ENCODE results near the gene CNNM3. TPM values are rescaled to one million over a fixed set of nuclear protein-coding genes. Genes with fewer than 3 reads are reported as not detected.

The CNNM3 gene
- total and polyA plus RNA-seq, 4 donors = 10.0 to 19.8 (median 16.1) TPM

DNA sequence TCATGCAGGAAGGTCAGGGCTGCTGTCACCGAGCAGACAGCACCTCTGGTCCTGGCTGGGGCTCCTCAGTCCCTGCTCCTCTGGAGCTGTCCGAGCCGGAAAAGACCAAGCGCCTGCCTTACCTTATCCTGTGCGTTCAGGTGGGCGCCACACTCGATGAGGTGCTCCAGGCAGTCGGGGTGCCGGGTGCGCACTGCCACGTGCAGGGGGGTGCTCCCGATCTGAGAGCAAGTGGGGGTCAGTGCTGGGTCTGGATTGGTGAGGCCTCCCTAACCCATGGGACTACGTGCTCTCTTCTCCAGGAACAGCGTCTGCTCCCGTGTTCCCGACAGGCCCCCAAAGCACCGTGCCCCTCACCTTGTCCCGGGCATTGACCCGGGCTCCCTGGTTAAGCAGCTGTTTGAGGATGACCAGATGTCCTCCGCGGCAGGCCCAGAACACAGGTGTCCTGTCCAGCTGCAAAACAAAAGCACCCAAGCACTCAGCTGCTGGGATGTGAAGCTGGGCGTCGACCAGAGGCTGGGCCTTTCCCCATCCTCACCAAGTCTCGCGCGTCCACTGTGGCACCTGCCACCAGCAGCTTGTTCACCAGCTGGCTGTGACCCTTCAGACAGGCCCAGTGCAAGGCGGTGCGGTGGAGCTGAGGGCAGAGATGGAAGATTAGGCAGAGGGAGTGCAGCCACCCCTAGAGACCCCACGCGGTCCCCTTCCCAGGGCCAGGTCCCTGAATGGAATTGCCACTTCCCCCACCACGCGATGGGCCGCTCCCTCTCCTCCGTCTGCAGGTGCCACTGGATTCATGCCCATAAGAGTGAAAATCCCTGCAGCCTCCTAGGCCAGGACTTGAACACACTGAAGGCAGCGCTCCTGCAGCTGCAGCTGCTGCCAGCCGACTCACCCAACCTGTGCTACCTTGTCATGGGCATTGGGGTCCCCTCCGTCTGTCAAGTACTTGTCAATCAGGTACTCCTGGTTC, 24.1 kb downstream of the CNNM3 start:
- H3K9me3 ChIP-seq (ENCODE audit: control insufficient read depth in 4 of 4, low read length in 3 of 4) = no peaks in the 10 kb centered on the region
- peaks cover 0 to 5% (median 0%) of the 10 kb centered on the region in 4 donors for H3K4me1 ChIP-seq (ENCODE audit: control insufficient read depth in 4 of 4, insufficient read depth in 4 of 4, low read length in 3 of 4)
- DNase-seq (ENCODE audit: low spot score) = no peak
- H3K36me3 ChIP-seq (ENCODE audit: control insufficient read depth in 4 of 4, insufficient read depth in 3 of 4, low read depth in 1 of 4, low read length in 3 of 4) = peaks cover 0 to 11% (median 6%) of the 10 kb centered on the region in 4 donors
- no peak for TF ChIP-seq HNF4G (IDR thresholded peaks at IDR 0.05)
- no peak for TF ChIP-seq NR2F2 (IDR thresholded peaks at IDR 0.05)
- no peak for TF ChIP-seq REST (IDR thresholded peaks at IDR 0.05)
- TF ChIP-seq TAF1 (conservative IDR thresholded peaks at IDR 0.05) = no peak
- TF ChIP-seq RXRA (IDR thresholded peaks at IDR 0.05) = no peak
- TF ChIP-seq RAD21 (IDR thresholded peaks at IDR 0.05) = no peak
- TF ChIP-seq, protein P1, sequence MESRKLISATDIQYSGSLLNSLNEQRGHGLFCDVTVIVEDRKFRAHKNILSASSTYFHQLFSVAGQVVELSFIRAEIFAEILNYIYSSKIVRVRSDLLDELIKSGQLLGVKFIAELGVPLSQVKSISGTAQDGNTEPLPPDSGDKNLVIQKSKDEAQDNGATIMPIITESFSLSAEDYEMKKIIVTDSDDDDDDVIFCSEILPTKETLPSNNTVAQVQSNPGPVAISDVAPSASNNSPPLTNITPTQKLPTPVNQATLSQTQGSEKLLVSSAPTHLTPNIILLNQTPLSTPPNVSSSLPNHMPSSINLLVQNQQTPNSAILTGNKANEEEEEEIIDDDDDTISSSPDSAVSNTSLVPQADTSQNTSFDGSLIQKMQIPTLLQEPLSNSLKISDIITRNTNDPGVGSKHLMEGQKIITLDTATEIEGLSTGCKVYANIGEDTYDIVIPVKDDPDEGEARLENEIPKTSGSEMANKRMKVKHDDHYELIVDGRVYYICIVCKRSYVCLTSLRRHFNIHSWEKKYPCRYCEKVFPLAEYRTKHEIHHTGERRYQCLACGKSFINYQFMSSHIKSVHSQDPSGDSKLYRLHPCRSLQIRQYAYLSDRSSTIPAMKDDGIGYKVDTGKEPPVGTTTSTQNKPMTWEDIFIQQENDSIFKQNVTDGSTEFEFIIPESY (IDR thresholded peaks at IDR 0.05) = no peak
- TF ChIP-seq, protein P2, sequence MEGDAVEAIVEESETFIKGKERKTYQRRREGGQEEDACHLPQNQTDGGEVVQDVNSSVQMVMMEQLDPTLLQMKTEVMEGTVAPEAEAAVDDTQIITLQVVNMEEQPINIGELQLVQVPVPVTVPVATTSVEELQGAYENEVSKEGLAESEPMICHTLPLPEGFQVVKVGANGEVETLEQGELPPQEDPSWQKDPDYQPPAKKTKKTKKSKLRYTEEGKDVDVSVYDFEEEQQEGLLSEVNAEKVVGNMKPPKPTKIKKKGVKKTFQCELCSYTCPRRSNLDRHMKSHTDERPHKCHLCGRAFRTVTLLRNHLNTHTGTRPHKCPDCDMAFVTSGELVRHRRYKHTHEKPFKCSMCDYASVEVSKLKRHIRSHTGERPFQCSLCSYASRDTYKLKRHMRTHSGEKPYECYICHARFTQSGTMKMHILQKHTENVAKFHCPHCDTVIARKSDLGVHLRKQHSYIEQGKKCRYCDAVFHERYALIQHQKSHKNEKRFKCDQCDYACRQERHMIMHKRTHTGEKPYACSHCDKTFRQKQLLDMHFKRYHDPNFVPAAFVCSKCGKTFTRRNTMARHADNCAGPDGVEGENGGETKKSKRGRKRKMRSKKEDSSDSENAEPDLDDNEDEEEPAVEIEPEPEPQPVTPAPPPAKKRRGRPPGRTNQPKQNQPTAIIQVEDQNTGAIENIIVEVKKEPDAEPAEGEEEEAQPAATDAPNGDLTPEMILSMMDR (IDR thresholded peaks at IDR 0.05; ENCODE audit: low read depth, low read length, missing input control) = no peak
- no peak for TF ChIP-seq JUND (IDR thresholded peaks at IDR 0.05)
- no peak for TF ChIP-seq HNF4A (conservative IDR thresholded peaks at IDR 0.05)
- no peak for TF ChIP-seq FOXA2 (IDR thresholded peaks at IDR 0.05)
- TF ChIP-seq GABPA (IDR thresholded peaks at IDR 0.05 in 1 of 2, conservative IDR thresholded peaks at IDR 0.05 in 1 of 2) = no peak
- no peak for TF ChIP-seq MAX (IDR thresholded peaks at IDR 0.05)
- TF ChIP-seq FOXA1 (IDR thresholded peaks at IDR 0.05) = no peak
- WGBS = 93% methylated on average over 37 of the region's 37 CpGs
- H3K27ac ChIP-seq (ENCODE audit: low read depth in 1 of 2, low read length in 2 of 2) = no peak overlapping the region
- H3K4me3 ChIP-seq (ENCODE audit: low read depth in 1 of 3, low read length in 3 of 3) = no peak overlapping the region
- no peak overlapping the region for H3K9ac ChIP-seq (ENCODE audit: low read depth in 1 of 2, low read length in 2 of 2)
- H3K27me3 ChIP-seq (ENCODE audit: control insufficient read depth in 4 of 4, insufficient read depth in 4 of 4, low read length in 3 of 4) = no peaks in the 10 kb centered on the region

Data from liver (tissue), 9 donors.